Panc1 (cell line): ENCODE measurements around the gene MIER2. TPM values are rescaled to one million over a fixed set of nuclear protein-coding genes. Genes with fewer than 3 reads are reported as not detected.

Experiments used
- ATAC-seq: fragments of 200-7000 bp; cut with Tn5 transposase; 2 replicates; pipeline ENCODE4 v1.9.1; 2020; ENCODE audit warnings: mild to moderate bottlenecking, moderate library complexity
- BruUV-seq: library from RNA; stranded (reverse); fragments of 400-500 nt; replicated peaks from 2 replicates; lab custom pipeline; 2021; lab: Mats Ljungman, UMichigan
- CTCF ChIA-PET: fragments of 300-600 bp; sonication (Branson Sonifier 250); formaldehyde crosslinking; loops from one replicate; lab custom pipeline; 2022; ENCODE audit warnings: antibody characterized with exemption; lab: Charles Lee
- POLR2A ChIA-PET: fragments of 300-600 bp; sonication (Branson Sonifier 250); formaldehyde crosslinking; loops from one replicate; lab custom pipeline; 2022; ENCODE audit warnings: antibody characterized with exemption; lab: Charles Lee
- DNase-seq: peaks from one replicate; pipeline ENCODE4 v3.0.0-alpha.2; 2010; ENCODE audit warnings: low read depth, low spot score
- H3K27ac ChIP-seq: 2 replicates; pipeline ENCODE4 v1.5.1; 2011; ENCODE audit warnings: mild to moderate bottlenecking, low read length, inconsistent platforms
- H3K27me3 ChIP-seq: fragments of 200-500 bp; sonication (Bioruptor generic); 2 replicates; pipeline ENCODE4 v1.6.0; 2014; ENCODE audit warnings: low read length, inconsistent platforms; ENCODE audit not compliant: control insufficient read depth, insufficient read depth
- H3K36me3 ChIP-seq: fragments of 200-500 bp; sonication (Bioruptor generic); 2 replicates; pipeline ENCODE4 v1.5.1; 2014; ENCODE audit warnings: inconsistent platforms, mild to moderate bottlenecking, low read length, moderate library complexity; ENCODE audit not compliant: control insufficient read depth, insufficient read depth
- H3K4me1 ChIP-seq: 2 replicates; pipeline ENCODE4 v1.5.1; 2011; ENCODE audit warnings: inconsistent platforms, mild to moderate bottlenecking, low read length, moderate library complexity; ENCODE audit not compliant: control insufficient read depth, insufficient read depth
- H3K4me3 ChIP-seq, 2 experiments: 2 replicates each; pipeline ENCODE4 v1.5.1; 2011 to 2012; ENCODE audit warnings: low read depth in 2 of 2, low read length in 2 of 2, mild to moderate bottlenecking in 2 of 2, inconsistent platforms in 1 of 2, moderate library complexity in 1 of 2
- H3K9me3 ChIP-seq: fragments of 200-500 bp; sonication (Bioruptor generic); 2 replicates; pipeline ENCODE4 v1.5.1; 2014; ENCODE audit warnings: low read depth, mild to moderate bottlenecking, inconsistent platforms, low read length, moderate library complexity; ENCODE audit not compliant: control insufficient read depth, insufficient read depth
- CTCF ChIP-seq: fragments of 450-650 bp; IDR thresholded peaks from 2 replicates; pipeline ENCODE4 v1.5.1; 2017; ENCODE audit warnings: mild to moderate bottlenecking
- POLR2AphosphoS5 ChIP-seq: IDR thresholded peaks from 2 replicates; pipeline ENCODE4 v1.6.1; 2012; ENCODE audit warnings: mild to moderate bottlenecking, low read depth, low read length, moderate library complexity
- REST ChIP-seq, 2 experiments: IDR thresholded peaks; 2 replicates each; pipeline ENCODE4 v1.6.1; 2011 to 2012; ENCODE audit warnings: low read depth in 2 of 2, control low read depth in 1 of 2, low read length in 1 of 2, mild to moderate bottlenecking in 1 of 2, moderate library complexity in 1 of 2; ENCODE audit not compliant: insufficient read depth in 1 of 2
- SIN3A ChIP-seq: IDR thresholded peaks from 2 replicates; pipeline ENCODE4 v1.6.1; 2012; ENCODE audit warnings: low read depth, mild to moderate bottlenecking, low read length, moderate library complexity, borderline replicate concordance; ENCODE audit not compliant: insufficient read depth
- TCF7L2 ChIP-seq: IDR thresholded peaks from 2 replicates; pipeline ENCODE4 v1.6.1; 2011; ENCODE audit warnings: mild to moderate bottlenecking, low read depth, low read length, inconsistent platforms
- in situ Hi-C: cut with HindIII; loops from 2 replicates; pipeline ENCODE4 v1.10.0; 2016; ENCODE audit warnings: low sequenced_read_pairs, low pct_unique_long_range_greater_than_20kb
- intact Hi-C: fragments of 100-400 bp; cut with micrococcal nuclease; formaldehyde crosslinking; loops from one replicate; pipeline ENCODE4 v1.10.0; 2022; ENCODE audit not compliant: unreplicated experiment
- total RNA-seq: library from RNA; stranded (reverse); gene quantifications from one replicate; pipeline ENCODE4 v1.2.1, GENCODE V29; 2021; ENCODE audit not compliant: unreplicated experiment

The MIER2 gene
- total RNA-seq, 1 experiment from 2014 or later = 32.1 TPM

GRCh38 chr19:313988-314815, 30.4 kb downstream of the MIER2 start:
- ATAC-seq = no peak
- in situ Hi-C loops = no loop called here
- BruUV-seq = no TSS peak

More at GRCh38 chr19:313988-314815, 30.4 kb downstream of the MIER2 start:
- Histone ChIP-seq H3K27me3 (no peaks in the 10 kb centered on the region), H3K4me1 (no peaks in the 10 kb centered on the region), H3K9me3 (no peaks in the 10 kb centered on the region), H3K36me3 (no peaks in the 10 kb centered on the region), H3K4me3 (no peak overlapping the region), H3K27ac (no peak overlapping the region)
- DNase-seq = no peak
- TF ChIP-seq TCF7L2 (no peak), CTCF (no peak), SIN3A (no peak), POLR2AphosphoS5 (no peak), REST (IDR thresholded peaks at IDR 0.05; ENCODE audit: insufficient read depth in 1 of 2, low read depth in 2 of 2, low read length in 1 of 2) (no peak)
- intact Hi-C loops = no loop called here
- ChIA-PET CTCF (no interaction called here), POLR2A (no interaction called here)
